ENCODE results near the gene CHM. TPM values are rescaled to one million over a fixed set of nuclear protein-coding genes. Genes with fewer than 3 reads are reported as not detected.
"Not testable (repeated sequence)": the region's sequence is repeated elsewhere in the genome, so short reads cannot be mapped to it uniquely, and the experiment has no call there.

Gene CHM
- total and polyA plus RNA-seq, 2 donors from 2014 or later: 11.8 to 30.0 TPM

DNA sequence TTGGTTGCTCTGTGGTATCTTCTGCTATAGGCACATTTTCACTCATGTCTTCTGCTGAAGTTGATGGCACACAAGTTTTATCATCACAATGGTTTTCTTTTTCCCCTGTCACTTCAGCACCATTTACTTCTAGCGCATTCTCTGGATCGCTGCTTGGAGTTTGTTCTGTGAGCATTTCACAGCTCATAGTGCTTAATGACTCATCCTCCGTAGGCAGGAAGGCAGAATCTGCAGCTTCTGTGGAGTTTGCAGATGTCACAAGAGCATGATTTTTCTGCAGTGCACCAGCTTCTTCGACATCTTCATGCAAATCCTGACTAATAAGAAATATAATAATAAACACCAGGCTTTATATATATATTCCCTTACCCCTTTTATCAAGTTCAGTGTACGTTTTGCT lies 83.6 kb downstream of the CHM start:
- no peak for FAIRE-seq

DNA sequence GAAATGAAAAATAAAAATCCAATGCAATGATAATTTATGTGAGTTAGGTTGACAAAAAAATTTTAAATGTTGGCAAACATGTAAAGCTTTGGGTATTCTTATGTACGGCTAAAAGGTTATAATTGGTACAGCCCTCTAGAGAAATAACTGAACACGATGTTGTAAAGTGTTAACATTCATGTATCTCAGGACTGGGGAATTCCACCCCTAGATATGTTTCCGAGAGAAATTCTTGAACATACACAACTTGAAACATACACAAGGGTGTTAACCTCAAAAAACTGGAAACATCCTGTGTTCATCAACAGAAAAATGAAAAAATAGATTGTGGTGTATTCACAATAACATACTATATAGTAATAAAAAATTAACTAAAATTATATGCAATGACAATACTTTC lies 91.8 kb downstream of the CHM start:
- Histone ChIP-seq H3K9me3 (ENCODE audit: control insufficient read depth in 2 of 3, insufficient read depth in 1 of 3, low read length in 3 of 3) (no peaks in the 10 kb centered on the region), H3K27ac (ENCODE audit: low read depth in 2 of 2, low read length in 2 of 2) (no peak overlapping the region), H3K4me3 (ENCODE audit: low read length in 3 of 3) (no peak overlapping the region), H3K27me3 (ENCODE audit: control insufficient read depth, insufficient read depth, low read length) (no peaks in the 10 kb centered on the region), H3K9ac (ENCODE audit: low read length in 3 of 3) (no peak overlapping the region), H3K4me1 (ENCODE audit: control insufficient read depth in 2 of 3, insufficient read depth in 2 of 3, low read depth in 1 of 3, low read length in 3 of 3) (no peaks in the 10 kb centered on the region), H3K36me3 (ENCODE audit: control insufficient read depth in 2 of 3, insufficient read depth in 3 of 3, low read length in 3 of 3) (peaks cover 0 to 2% (median 0%) of the 10 kb centered on the region in 3 donors)
- intact Hi-C loops (cut with DNase I): no loop called here
- no peak for DNase-seq
- FAIRE-seq: no peak
- TF ChIP-seq, protein P1, sequence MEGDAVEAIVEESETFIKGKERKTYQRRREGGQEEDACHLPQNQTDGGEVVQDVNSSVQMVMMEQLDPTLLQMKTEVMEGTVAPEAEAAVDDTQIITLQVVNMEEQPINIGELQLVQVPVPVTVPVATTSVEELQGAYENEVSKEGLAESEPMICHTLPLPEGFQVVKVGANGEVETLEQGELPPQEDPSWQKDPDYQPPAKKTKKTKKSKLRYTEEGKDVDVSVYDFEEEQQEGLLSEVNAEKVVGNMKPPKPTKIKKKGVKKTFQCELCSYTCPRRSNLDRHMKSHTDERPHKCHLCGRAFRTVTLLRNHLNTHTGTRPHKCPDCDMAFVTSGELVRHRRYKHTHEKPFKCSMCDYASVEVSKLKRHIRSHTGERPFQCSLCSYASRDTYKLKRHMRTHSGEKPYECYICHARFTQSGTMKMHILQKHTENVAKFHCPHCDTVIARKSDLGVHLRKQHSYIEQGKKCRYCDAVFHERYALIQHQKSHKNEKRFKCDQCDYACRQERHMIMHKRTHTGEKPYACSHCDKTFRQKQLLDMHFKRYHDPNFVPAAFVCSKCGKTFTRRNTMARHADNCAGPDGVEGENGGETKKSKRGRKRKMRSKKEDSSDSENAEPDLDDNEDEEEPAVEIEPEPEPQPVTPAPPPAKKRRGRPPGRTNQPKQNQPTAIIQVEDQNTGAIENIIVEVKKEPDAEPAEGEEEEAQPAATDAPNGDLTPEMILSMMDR (IDR thresholded peaks at IDR 0.05; ENCODE audit: borderline replicate concordance, extremely low read depth, insufficient read depth): no peak

More for the DNA sequence above, 83.6 kb downstream of the CHM start:
- Histone ChIP-seq H3K36me3 (ENCODE audit: control insufficient read depth in 2 of 3, insufficient read depth in 3 of 3, low read length in 3 of 3) (no peaks in the 10 kb centered on the region), H3K9me3 (ENCODE audit: control insufficient read depth in 2 of 3, insufficient read depth in 1 of 3, low read length in 3 of 3) (no peaks in the 10 kb centered on the region), H3K4me3 (ENCODE audit: low read length in 3 of 3) (no peak overlapping the region), H3K27me3 (ENCODE audit: control insufficient read depth, insufficient read depth, low read length) (no peaks in the 10 kb centered on the region), H3K9ac (ENCODE audit: low read length in 3 of 3) (no peak overlapping the region), H3K27ac (ENCODE audit: low read depth in 2 of 2, low read length in 2 of 2) (no peak overlapping the region), H3K4me1 (ENCODE audit: control insufficient read depth in 2 of 3, insufficient read depth in 2 of 3, low read depth in 1 of 3, low read length in 3 of 3) (no peaks in the 10 kb centered on the region)
- TF ChIP-seq, protein P1 (IDR thresholded peaks at IDR 0.05; ENCODE audit: borderline replicate concordance, extremely low read depth, insufficient read depth): no peak
- intact Hi-C loops (cut with DNase I): no loop called here
- DNase-seq: no peak

DNA sequence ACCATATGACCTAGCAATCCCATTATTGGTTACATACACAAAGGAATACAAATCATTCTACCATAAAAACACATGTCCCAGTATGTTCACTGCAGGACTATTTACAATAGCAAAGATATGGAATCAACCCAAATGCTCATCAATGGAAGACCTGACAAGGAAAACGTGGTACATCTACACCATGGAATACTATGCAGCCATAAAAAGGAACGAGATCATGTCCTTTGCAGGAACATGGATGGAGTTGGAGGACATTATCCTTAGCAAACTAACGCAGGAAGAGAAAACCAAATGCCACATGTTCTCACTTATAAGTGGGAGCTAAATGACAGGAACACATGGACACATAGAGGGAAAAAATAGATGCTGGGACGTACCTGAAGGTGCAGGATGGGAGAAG lies 102.6 kb downstream of the CHM start:
- H3K4me1 ChIP-seq (ENCODE audit: control insufficient read depth in 2 of 3, insufficient read depth in 2 of 3, low read depth in 1 of 3, low read length in 3 of 3); H3K27ac ChIP-seq (ENCODE audit: low read depth in 2 of 2, low read length in 2 of 2); DNase-seq; FAIRE-seq; H3K9me3 ChIP-seq (ENCODE audit: control insufficient read depth in 2 of 3, insufficient read depth in 1 of 3, low read length in 3 of 3); H3K36me3 ChIP-seq (ENCODE audit: control insufficient read depth in 2 of 3, insufficient read depth in 3 of 3, low read length in 3 of 3); intact Hi-C loops (cut with DNase I); H3K4me3 ChIP-seq (ENCODE audit: low read length in 3 of 3); H3K27me3 ChIP-seq (ENCODE audit: control insufficient read depth, insufficient read depth, low read length); H3K9ac ChIP-seq (ENCODE audit: low read length in 3 of 3): not testable (repeated sequence)

DNA sequence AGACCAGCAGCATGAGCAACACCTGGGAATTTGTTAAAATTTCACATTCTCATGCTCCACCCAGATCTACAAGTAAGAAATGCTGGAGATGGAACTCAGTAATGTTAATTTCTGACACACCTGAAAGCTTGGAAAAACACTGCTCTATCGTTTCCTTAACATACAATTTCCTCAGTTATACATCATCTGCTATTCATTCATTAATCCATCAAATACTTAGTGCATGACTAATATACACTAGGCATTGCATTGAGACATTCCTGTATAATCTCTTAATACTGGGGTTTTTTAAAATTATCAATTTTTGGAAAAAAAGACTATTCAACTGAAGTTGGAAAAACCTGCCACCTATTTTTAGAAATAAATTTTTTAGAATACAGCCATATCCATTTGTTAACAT lies 106.1 kb downstream of the CHM start:
- Histone ChIP-seq H3K27ac (ENCODE audit: low read depth in 2 of 2, low read length in 2 of 2) (no peak overlapping the region), H3K27me3 (ENCODE audit: control insufficient read depth, insufficient read depth, low read length) (no peaks in the 10 kb centered on the region), H3K4me1 (ENCODE audit: control insufficient read depth in 2 of 3, insufficient read depth in 2 of 3, low read depth in 1 of 3, low read length in 3 of 3) (no peaks in the 10 kb centered on the region), H3K4me3 (ENCODE audit: low read length in 3 of 3) (no peak overlapping the region), H3K36me3 (ENCODE audit: control insufficient read depth in 2 of 3, insufficient read depth in 3 of 3, low read length in 3 of 3) (peaks cover 0 to 2% (median 0%) of the 10 kb centered on the region in 3 donors), H3K9ac (ENCODE audit: low read length in 3 of 3) (no peak overlapping the region), H3K9me3 (ENCODE audit: control insufficient read depth in 2 of 3, insufficient read depth in 1 of 3, low read length in 3 of 3) (peaks cover 0 to 6% (median 0%) of the 10 kb centered on the region in 3 donors)
- intact Hi-C loops (cut with DNase I): no loop called here
- no peak for DNase-seq
- FAIRE-seq: no peak
- TF ChIP-seq, protein P1 (IDR thresholded peaks at IDR 0.05; ENCODE audit: borderline replicate concordance, extremely low read depth, insufficient read depth): no peak

DNA sequence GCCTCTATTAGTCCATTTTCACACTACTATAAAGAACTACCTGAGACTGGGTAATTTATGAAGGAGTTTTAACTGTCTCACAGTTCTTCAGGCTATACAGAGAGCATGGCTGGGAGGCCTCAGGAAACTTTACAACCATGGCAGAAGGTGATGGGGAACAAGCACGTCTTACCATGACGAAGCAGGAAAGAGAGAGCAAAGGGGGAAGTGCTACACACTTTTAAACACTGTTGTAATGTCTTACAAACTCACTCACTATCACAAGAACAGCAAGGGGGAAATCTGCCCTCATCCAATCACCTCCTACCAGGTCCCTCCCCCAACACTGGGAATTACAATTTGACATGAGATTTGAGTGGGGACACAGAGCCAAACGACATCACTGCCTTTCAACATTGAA lies 107.4 kb downstream of the CHM start:
- H3K4me1 ChIP-seq (ENCODE audit: control insufficient read depth in 2 of 3, insufficient read depth in 2 of 3, low read depth in 1 of 3, low read length in 3 of 3); H3K27me3 ChIP-seq (ENCODE audit: control insufficient read depth, insufficient read depth, low read length); H3K36me3 ChIP-seq (ENCODE audit: control insufficient read depth in 2 of 3, insufficient read depth in 3 of 3, low read length in 3 of 3); DNase-seq; intact Hi-C loops (cut with DNase I); H3K9me3 ChIP-seq (ENCODE audit: control insufficient read depth in 2 of 3, insufficient read depth in 1 of 3, low read length in 3 of 3); FAIRE-seq; H3K4me3 ChIP-seq (ENCODE audit: low read length in 3 of 3); H3K9ac ChIP-seq (ENCODE audit: low read length in 3 of 3); H3K27ac ChIP-seq (ENCODE audit: low read depth in 2 of 2, low read length in 2 of 2): not testable (repeated sequence)

DNA sequence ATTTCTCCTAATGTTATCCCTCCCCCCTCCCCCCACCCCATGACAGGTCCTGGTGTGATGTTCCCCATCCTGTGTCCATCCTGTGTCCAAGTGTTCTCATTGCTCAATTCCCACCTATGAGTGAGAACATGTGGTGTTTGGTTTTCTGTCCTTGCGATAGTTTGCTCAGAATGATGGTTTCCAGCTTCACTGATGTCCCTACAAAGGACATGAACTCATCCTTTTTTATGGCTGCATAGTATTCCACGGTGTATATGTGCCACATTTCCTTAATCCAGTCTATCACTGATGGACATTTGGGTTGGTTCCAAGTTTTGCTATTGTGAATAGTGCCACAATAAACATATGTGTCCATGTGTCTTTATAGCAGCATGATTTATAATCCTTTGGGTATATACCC lies 113.0 kb downstream of the CHM start:
- H3K36me3 ChIP-seq (ENCODE audit: control insufficient read depth in 2 of 3, insufficient read depth in 3 of 3, low read length in 3 of 3); H3K4me1 ChIP-seq (ENCODE audit: control insufficient read depth in 2 of 3, insufficient read depth in 2 of 3, low read depth in 1 of 3, low read length in 3 of 3); H3K9me3 ChIP-seq (ENCODE audit: control insufficient read depth in 2 of 3, insufficient read depth in 1 of 3, low read length in 3 of 3); H3K27me3 ChIP-seq (ENCODE audit: control insufficient read depth, insufficient read depth, low read length); DNase-seq; H3K27ac ChIP-seq (ENCODE audit: low read depth in 2 of 2, low read length in 2 of 2); intact Hi-C loops (cut with DNase I); H3K4me3 ChIP-seq (ENCODE audit: low read length in 3 of 3); FAIRE-seq; H3K9ac ChIP-seq (ENCODE audit: low read length in 3 of 3): not testable (repeated sequence)

Measured in kidney (tissue), 14 donors.